ENCODE results near the gene KRT83.

DNA sequence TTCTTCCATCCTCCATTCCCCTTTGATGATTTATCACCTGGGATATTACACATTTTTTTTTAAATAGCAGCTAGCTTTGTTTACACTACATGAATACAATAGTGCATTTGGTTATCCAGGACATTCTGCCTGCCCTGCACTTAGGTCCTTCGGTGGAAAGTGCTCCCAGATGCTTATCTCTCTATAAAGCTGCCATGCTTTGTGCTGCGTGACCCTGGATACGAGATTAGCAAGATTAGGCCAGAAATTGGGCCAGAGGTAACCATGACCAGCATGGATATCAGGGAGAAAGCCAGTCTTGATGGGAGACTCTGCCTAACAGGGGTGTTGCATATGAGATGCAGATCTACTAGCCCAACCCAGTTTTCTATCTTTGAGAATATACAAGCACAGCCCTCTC is 12.1 kb upstream of the KRT83 start:
- TF ChIP-seq EZH2phosphoT487 (IDR thresholded peaks at IDR 0.05; ENCODE audit: low read length) (no peak), CTCF (IDR thresholded peaks at IDR 0.05; ENCODE audit: low read length) (no peak)
